Hepatocyte (in vitro differentiated cells): ENCODE results near the gene ZNF597.

Experiments
- CTCF ChIP-seq: fragments of 200-600 bp; sonication (generic); IDR thresholded peaks from 2 replicates; pipeline ENCODE4 v1.5.1; 2016; ENCODE audit warnings: antibody characterized with exemption, mild to moderate bottlenecking; ENCODE audit not compliant: poor library complexity
- EZH2 ChIP-seq: fragments of 200-600 bp; sonication (generic); IDR thresholded peaks from 2 replicates; pipeline ENCODE4 v1.6.1; 2016; ENCODE audit warnings: antibody characterized with exemption, mild to moderate bottlenecking, borderline replicate concordance
- EZH2phosphoT487 ChIP-seq: fragments of 200-600 bp; sonication (generic); IDR thresholded peaks from one replicate; pipeline ENCODE4 v1.6.1; 2018; ENCODE audit warnings: antibody characterized with exemption, mild to moderate bottlenecking, low read depth, moderate library complexity; ENCODE audit not compliant: unreplicated experiment, severe bottlenecking

- TF ChIP-seq CTCF (no peak), EZH2 (no peak), EZH2phosphoT487 (no peak)
These were observed 23.9 kb upstream of the ZNF597 start for GRCh38 chr16:3467182-3467581.
